Measurements from ENCODE around the gene DDX52.
A peak's percentile ranks its signal among the peaks of the same experiment; 100 is the strongest.
"Not testable (repeated sequence)": the region's sequence is repeated elsewhere in the genome, so short reads cannot be mapped to it uniquely, and the experiment has no call there.

Gene DDX52, protein sequence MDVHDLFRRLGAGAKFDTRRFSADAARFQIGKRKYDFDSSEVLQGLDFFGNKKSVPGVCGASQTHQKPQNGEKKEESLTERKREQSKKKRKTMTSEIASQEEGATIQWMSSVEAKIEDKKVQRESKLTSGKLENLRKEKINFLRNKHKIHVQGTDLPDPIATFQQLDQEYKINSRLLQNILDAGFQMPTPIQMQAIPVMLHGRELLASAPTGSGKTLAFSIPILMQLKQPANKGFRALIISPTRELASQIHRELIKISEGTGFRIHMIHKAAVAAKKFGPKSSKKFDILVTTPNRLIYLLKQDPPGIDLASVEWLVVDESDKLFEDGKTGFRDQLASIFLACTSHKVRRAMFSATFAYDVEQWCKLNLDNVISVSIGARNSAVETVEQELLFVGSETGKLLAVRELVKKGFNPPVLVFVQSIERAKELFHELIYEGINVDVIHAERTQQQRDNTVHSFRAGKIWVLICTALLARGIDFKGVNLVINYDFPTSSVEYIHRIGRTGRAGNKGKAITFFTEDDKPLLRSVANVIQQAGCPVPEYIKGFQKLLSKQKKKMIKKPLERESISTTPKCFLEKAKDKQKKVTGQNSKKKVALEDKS

DNA sequence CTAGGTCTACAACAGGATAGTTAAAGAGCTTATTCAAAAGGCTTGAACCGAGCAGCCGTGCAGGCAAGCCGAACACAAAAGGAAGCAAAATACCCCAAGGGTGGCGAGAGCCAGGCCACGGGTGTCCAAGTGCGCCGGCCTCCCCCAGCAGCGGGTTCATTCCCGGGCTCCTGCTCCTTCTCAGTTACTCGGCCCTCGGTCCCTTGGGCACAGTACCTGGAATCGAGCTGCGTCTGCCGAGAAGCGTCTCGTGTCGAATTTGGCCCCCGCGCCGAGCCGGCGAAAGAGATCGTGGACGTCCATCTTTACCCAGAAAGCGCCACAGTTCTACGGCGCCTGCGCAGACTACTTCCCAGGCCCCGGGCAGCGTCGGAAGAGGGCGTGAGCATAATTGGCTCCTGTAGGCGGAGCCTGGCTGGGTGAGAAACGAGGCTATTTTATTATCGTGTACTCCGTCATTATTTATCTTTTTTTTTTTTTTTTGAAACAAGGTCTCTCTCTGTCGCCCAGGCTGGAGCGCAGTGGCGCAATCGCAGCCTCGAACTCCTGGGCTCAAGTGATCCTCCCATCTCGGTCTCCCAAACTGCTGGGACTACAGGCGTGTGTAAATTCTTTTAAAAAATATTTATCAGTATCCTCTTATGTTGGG is at the start of gene DDX52:
Gene DDX52 (minus strand): TSS at position 329 of the 649 bp plus-strand sequence. CDS start 26 bp downstream, at position 303.
- TF ChIP-seq CTCF (conservative IDR thresholded peaks at IDR 0.05; ENCODE audit: low read length): 0 out of 2 replicates have a peak, but pooled peaks have one; percentile 8
- H3K4me3 ChIP-seq (ENCODE audit: low read length): peak within 1 kb of the TSS; percentile 90
- peak; percentile 90 for DNase-seq (ENCODE audit: low read depth)

DNA sequence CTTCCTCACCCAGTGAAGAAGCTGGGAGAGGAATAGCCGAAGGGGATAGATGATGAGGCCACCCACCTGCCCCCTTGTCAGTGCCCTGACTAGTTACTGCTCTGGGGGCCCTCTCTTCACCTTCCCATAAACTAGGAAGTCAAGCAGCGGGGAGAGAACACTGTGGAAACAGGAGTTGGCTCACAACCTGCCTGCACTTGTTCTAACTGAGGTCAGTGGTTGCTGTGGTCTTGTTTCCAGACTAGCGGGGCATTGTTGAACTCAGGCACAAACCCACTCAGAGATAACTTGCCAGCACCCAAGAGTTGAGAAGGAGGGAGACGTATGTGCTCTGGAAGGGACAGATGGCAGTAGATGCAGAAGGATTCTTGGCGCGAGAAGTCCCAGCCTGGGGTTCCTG is 48.6 kb upstream of the DDX52 start:
- TF ChIP-seq CTCF (conservative IDR thresholded peaks at IDR 0.05; ENCODE audit: low read length): no peak
- no peak overlapping the region for H3K4me3 ChIP-seq (ENCODE audit: low read length)
- DNase-seq (ENCODE audit: low read depth): no peak

DNA sequence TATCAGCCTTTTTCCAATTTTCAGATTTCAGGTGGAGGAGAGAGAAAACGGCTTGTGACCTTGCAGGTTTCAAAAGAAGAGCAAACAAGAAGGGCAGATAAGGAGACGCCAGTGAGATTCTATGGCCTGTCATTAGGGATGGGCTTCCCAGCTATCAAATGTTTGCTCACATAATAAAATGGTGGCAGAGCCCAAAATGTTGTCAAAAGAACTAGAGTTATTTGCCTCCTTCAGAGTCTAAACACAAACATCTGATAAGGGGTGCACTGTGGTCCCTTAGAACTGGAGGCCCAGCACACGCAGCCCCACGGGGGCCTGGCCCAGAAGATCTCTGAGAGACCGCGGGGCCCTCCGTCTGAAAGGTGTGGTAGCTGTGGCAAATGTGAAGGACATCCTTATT is 46.1 kb upstream of the DDX52 start:
- no peak for DNase-seq (ENCODE audit: low read depth)
- no peak for TF ChIP-seq CTCF (conservative IDR thresholded peaks at IDR 0.05; ENCODE audit: low read length)
- no peak overlapping the region for H3K4me3 ChIP-seq (ENCODE audit: low read length)

GRCh38 chr17:37683454-37683984 is 40.3 kb upstream of the DDX52 start:
- no peak for TF ChIP-seq CTCF (conservative IDR thresholded peaks at IDR 0.05; ENCODE audit: low read length)
- no peak overlapping the region for H3K4me3 ChIP-seq (ENCODE audit: low read length)
- DNase-seq (ENCODE audit: low read depth): no peak

DNA sequence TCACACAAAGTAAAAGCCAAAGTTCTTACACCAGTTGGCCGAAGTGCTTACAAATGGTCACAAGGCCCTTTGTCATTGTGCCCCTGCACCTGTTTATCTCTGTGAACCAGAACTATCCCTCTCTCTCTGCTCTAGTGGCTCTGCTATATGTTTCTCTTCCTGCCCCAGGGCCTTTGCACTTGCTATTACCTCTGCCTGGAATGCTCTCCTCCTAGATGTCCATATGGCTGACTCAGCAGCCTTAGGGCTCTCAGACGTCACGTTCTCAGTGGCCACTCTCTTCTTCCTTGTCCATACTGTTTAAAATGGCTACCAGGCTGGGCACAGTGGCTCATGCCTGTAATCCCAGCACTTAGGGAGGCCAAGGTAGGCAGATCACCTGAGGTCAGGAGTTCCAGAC is 38.8 kb upstream of the DDX52 start:
- no peak overlapping the region for H3K4me3 ChIP-seq (ENCODE audit: low read length)
- DNase-seq (ENCODE audit: low read depth): no peak
- TF ChIP-seq CTCF (conservative IDR thresholded peaks at IDR 0.05; ENCODE audit: low read length): no peak

GRCh38 chr17:37679995-37680394 is 36.7 kb upstream of the DDX52 start:
- not testable (repeated sequence) for H3K4me3 ChIP-seq (ENCODE audit: low read length); DNase-seq (ENCODE audit: low read depth)

DNA sequence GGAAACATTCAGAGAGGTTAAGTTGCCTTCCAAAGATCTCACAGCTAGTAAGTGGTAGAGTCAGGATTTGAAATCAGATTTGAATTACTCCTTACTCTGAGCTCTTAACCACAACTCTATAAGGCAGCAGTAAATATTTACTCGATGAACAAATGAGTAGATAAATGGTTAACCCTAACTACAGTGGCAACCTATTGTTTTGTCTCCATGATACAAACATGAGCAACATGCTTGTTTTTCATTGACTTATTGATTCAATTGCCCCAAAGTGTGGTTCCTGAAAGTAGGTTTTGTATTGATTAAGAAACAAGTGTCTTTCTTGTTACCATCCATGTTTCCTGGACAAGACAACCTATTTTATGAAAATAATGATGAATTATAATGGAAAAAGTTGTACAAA is 34.8 kb upstream of the DDX52 start:
- no peak for DNase-seq (ENCODE audit: low read depth)
- TF ChIP-seq CTCF (conservative IDR thresholded peaks at IDR 0.05; ENCODE audit: low read length): no peak
- no peak overlapping the region for H3K4me3 ChIP-seq (ENCODE audit: low read length)
